ENCODE results near the gene TRAF3. TPM values are rescaled to one million over a fixed set of nuclear protein-coding genes. Genes with fewer than 3 reads are reported as not detected.
"Not testable (repeated sequence)": the region's sequence is repeated elsewhere in the genome, so short reads cannot be mapped to it uniquely, and the experiment has no call there.

TRAF3 gene
- total RNA-seq, 2 experiments from 2014 or later, result 66.4 to 83.7 TPM

- Mint-ChIP-seq H3K4me3 (no peak overlapping the region), H3K36me3 (ENCODE audit: low read depth) (peaks cover 67% of the 10 kb centered on the region), H3K27ac (peak overlapping the region; percentile 84)
These were observed 36.4 kb downstream of the TRAF3 start for GRCh38 chr14:102813691-102814090.

DNA sequence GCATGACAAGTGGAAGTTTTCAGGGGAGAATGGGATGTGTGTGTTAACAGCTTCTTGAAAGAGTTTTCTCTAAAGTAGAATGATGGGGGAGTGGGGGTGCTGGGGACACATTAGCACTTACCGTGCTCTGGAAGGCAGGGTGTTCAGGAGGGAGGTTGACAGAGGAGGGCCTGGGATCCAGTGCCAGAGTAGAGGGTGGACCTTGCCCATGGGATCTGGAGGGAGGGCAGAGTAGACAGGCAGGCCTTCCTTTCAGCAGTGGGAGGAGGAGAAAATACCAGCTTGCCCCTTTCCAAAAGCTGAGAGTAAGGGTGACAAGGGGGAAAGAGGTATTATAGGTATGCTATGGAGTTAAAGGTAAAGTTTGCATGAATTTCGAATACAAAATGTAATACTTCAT, 40.1 kb downstream of the TRAF3 start:
- ChIA-PET CTCF (interaction anchor here (1.7 to 6.0 kb wide), 2 partner anchors 9 to 33 kb away, joined by 8 to 40 read pairs; no protein-coding TSS in a partner anchor), POLR2A (interaction anchor here (0.6 to 1.0 kb wide), 2 partner anchors 10 to 14 kb away, joined by 3 to 6 read pairs; no protein-coding TSS in a partner anchor)
- no peaks in the 10 kb centered on the region for H3K9me3 Mint-ChIP-seq (ENCODE audit: low read depth)
- peak overlapping the region; percentile 85 for H3K27ac Mint-ChIP-seq
- no peak for DNase-seq
- H3K36me3 Mint-ChIP-seq (ENCODE audit: low read depth), result peaks cover 59% of the 10 kb centered on the region
- no peak for ATAC-seq
- intact Hi-C loops (cut with DNase I, micrococcal nuclease), result no loop called here
- H3K4me3 Mint-ChIP-seq, result no peak overlapping the region
- H3K4me1 Mint-ChIP-seq, result peaks cover 85% of the 10 kb centered on the region
- no peaks in the 10 kb centered on the region for H3K27me3 Mint-ChIP-seq

More at GRCh38 chr14:102813691-102814090, 36.4 kb downstream of the TRAF3 start:
- CTCF ChIA-PET, result interaction anchor here (0.8 kb wide), 1 partner anchor 43 kb away, joined by 3 read pairs; no protein-coding TSS in a partner anchor
- POLR2A ChIA-PET, result no interaction called here
- DNase-seq, result no peak
- H3K27me3 Mint-ChIP-seq, result no peaks in the 10 kb centered on the region
- ATAC-seq, result no peak
- no peaks in the 10 kb centered on the region for H3K9me3 Mint-ChIP-seq (ENCODE audit: low read depth)
- peaks cover 87% of the 10 kb centered on the region for H3K4me1 Mint-ChIP-seq
- intact Hi-C loops (cut with DNase I, micrococcal nuclease), result no loop called here

GRCh38 chr14:102817942-102818940, 41.0 kb downstream of the TRAF3 start:
- no peaks in the 10 kb centered on the region for H3K27me3 Mint-ChIP-seq
- ATAC-seq (no peak), DNase-seq (peak; percentile 50)
- H3K4me1 Mint-ChIP-seq, result peaks cover 88% of the 10 kb centered on the region
- no peaks in the 10 kb centered on the region for H3K9me3 Mint-ChIP-seq (ENCODE audit: low read depth)
- intact Hi-C loops (cut with DNase I, micrococcal nuclease), result loop anchor here in 1 of 2 experiments (2.0 kb wide), 1 partner anchor 65 kb away; no protein-coding TSS in a partner anchor
- POLR2A ChIA-PET, result interaction anchor here (0.6 to 2.5 kb wide), 8 partner anchors 11 to 994 kb away, joined by 3 to 14 read pairs (median 4); no protein-coding TSS in a partner anchor
- peak overlapping the region; percentile 85 for H3K27ac Mint-ChIP-seq
- CTCF ChIA-PET, result interaction anchor here (0.6 to 6.0 kb wide), 7 partner anchors 10 to 730 kb away, joined by 3 to 40 read pairs (median 4); no protein-coding TSS in a partner anchor
- H3K4me3 Mint-ChIP-seq, result no peak overlapping the region
- H3K36me3 Mint-ChIP-seq (ENCODE audit: low read depth), result peaks cover 57% of the 10 kb centered on the region

DNA sequence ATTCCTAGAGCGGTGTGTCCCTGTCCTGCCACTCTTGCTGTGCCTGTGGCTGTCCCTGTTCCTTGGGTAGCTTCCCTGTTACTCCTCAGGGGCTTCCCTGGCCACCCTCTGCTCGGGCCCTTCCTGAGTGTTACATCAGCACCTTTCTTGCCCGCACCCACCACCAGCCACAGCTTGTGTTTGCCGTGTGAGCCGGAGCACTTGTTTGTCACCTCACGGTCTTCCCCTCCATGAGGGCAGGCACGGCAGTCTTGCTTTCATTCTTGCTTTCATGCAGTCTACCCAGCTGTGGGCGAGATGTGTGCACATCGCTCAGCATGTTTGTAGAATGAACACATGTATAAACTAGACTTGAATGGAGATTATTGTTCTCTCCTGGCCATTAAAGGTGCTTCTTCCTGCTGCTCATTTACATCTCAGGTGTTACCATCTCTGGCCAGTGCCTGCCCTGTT, 42.0 kb downstream of the TRAF3 start:
- peak; percentile 91 for DNase-seq
- ChIA-PET CTCF (interaction anchor here (0.7 to 6.0 kb wide), 4 partner anchors 11 to 43 kb away, joined by 3 to 40 read pairs (median 4); no protein-coding TSS in a partner anchor), POLR2A (interaction anchor here (0.6 to 2.5 kb wide), 7 partner anchors 12 to 995 kb away, joined by 3 to 14 read pairs (median 4); no protein-coding TSS in a partner anchor)
- ATAC-seq, result peak; percentile 74
- no peaks in the 10 kb centered on the region for H3K27me3 Mint-ChIP-seq
- H3K4me3 Mint-ChIP-seq, result peak overlapping the region; percentile 61
- peaks cover 49% of the 10 kb centered on the region for H3K36me3 Mint-ChIP-seq (ENCODE audit: low read depth)
- intact Hi-C loops (cut with DNase I, micrococcal nuclease), result loop anchor here (1.0 to 2.0 kb wide), 3 partner anchors 34 to 515 kb away; partner anchors contain the start of gene EIF5 (in 1 of the 2)
- peaks cover 87% of the 10 kb centered on the region for H3K4me1 Mint-ChIP-seq
- H3K27ac Mint-ChIP-seq, result peak overlapping the region; percentile 94
- H3K9me3 Mint-ChIP-seq (ENCODE audit: low read depth), result no peaks in the 10 kb centered on the region

DNA sequence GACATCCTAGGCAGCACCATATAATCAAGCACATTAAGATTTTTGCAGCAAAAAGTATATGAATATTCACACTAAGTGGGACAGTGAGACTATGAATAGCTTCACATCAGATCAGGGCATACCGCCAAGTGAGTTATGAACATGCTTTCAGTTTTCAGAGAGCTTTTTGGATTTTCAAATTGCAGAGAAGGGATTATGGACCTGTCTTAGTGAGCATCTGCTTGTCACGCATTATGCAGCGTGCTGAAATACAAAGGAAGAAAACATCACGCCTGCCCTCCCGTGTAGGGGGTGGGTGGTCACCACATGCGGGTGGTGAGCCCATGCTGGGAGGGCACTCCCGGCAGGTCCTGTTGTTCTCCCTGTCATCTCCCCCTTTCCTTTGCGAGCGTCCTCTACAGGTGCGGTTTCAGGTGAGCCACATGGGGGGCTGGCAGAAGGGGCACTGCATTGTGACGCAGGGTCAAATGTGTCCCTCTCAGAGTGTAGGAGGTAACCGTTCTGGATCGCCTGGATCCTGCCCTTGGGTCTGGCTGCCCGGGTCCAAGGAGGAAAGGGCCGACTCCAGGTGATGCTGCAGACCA, 42.6 kb downstream of the TRAF3 start:
- CTCF ChIA-PET, result interaction anchor here (1.7 to 6.0 kb wide), 2 partner anchors 11 to 29 kb away, joined by 5 to 40 read pairs; no protein-coding TSS in a partner anchor
- ATAC-seq, result peak; percentile 20
- peaks cover 47% of the 10 kb centered on the region for H3K36me3 Mint-ChIP-seq (ENCODE audit: low read depth)
- H3K9me3 Mint-ChIP-seq (ENCODE audit: low read depth), result no peaks in the 10 kb centered on the region
- peaks cover 87% of the 10 kb centered on the region for H3K4me1 Mint-ChIP-seq
- DNase-seq, result peak; percentile 51
- peak overlapping the region; percentile 61 for H3K4me3 Mint-ChIP-seq
- H3K27ac Mint-ChIP-seq, result peak overlapping the region; percentile 94
- POLR2A ChIA-PET, result interaction anchor here (0.6 to 2.5 kb wide), 7 partner anchors 11 to 996 kb away, joined by 3 to 14 read pairs (median 4); no protein-coding TSS in a partner anchor
- intact Hi-C loops (cut with DNase I, micrococcal nuclease), result loop anchor here (1.0 to 5.0 kb wide), 5 partner anchors 35 to 998 kb away; partner anchors contain the start of gene EIF5 (in 1 of the 2)
- no peaks in the 10 kb centered on the region for H3K27me3 Mint-ChIP-seq

- intact Hi-C loops (cut with DNase I, micrococcal nuclease), result loop anchor here in 1 of 2 experiments (5.0 kb wide), 2 partner anchors 944 to 999 kb away; no protein-coding TSS in a partner anchor
- Mint-ChIP-seq H3K36me3 (ENCODE audit: low read depth) (peaks cover 51% of the 10 kb centered on the region), H3K27ac (peak overlapping the region; percentile 90), H3K27me3 (no peaks in the 10 kb centered on the region), H3K4me3 (peak overlapping the region; percentile 45), H3K4me1 (peaks cover 89% of the 10 kb centered on the region), H3K9me3 (ENCODE audit: low read depth) (no peaks in the 10 kb centered on the region)
- ChIA-PET CTCF (interaction anchor here (0.6 to 6.0 kb wide), 5 partner anchors 13 to 47 kb away, joined by 3 to 40 read pairs (median 3); no protein-coding TSS in a partner anchor), POLR2A (interaction anchor here (0.6 to 1.5 kb wide), 3 partner anchors 12 to 118 kb away, joined by 4 to 21 read pairs (median 5); no protein-coding TSS in a partner anchor)
- DNase-seq (no peak), ATAC-seq (no peak)
These were observed 44.0 kb downstream of the TRAF3 start for GRCh38 chr14:102821252-102821651.

DNA sequence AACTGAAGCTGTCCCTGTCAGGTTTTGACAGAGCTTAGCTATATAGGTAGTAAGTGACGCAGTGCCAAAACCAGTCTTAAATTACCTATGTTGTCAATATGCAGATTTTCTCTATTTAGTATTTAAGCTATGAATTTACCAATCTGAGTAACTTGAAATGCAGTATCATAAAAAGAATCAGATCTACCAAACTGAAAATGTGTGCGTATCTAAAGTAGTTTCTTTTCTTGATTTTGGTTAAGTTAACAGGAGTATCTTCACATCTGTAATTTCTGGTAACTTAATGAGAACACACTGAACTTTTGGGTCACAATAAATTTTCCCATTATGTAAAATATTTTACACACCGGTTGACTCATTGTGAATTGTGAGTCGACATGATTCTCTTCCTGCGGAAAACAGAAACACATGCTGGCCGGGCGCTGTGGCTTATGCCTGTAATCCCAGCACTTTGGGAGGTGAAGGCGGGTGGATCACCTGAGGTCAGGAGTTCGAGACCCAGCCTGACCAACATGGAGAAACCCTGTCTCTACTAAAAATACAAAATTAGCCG, 45.1 kb downstream of the TRAF3 start:
- Mint-ChIP-seq H3K9me3 (ENCODE audit: low read depth) (no peaks in the 10 kb centered on the region), H3K36me3 (ENCODE audit: low read depth) (peaks cover 47% of the 10 kb centered on the region), H3K27ac (peak overlapping the region; percentile 80), H3K4me1 (peaks cover 89% of the 10 kb centered on the region), H3K4me3 (peak overlapping the region; percentile 10), H3K27me3 (no peaks in the 10 kb centered on the region)
- ChIA-PET POLR2A (interaction anchor here (0.6 to 1.5 kb wide), 5 partner anchors 16 to 1013 kb away, joined by 4 to 21 read pairs (median 6); no protein-coding TSS in a partner anchor), CTCF (interaction anchor here (0.8 to 6.0 kb wide), 7 partner anchors 14 to 128 kb away, joined by 3 to 40 read pairs (median 3); no protein-coding TSS in a partner anchor)
- intact Hi-C loops (cut with DNase I, micrococcal nuclease), result loop anchor here (1.0 to 5.0 kb wide), 10 partner anchors 15 to 1000 kb away; partner anchors contain the start of genes CINP (in 1 of the 2), TECPR2 (in 1 of the 2) and TRAF3 (in 1 of the 2)
- ATAC-seq (peak; percentile 65), DNase-seq (peak; percentile 86)

DNA sequence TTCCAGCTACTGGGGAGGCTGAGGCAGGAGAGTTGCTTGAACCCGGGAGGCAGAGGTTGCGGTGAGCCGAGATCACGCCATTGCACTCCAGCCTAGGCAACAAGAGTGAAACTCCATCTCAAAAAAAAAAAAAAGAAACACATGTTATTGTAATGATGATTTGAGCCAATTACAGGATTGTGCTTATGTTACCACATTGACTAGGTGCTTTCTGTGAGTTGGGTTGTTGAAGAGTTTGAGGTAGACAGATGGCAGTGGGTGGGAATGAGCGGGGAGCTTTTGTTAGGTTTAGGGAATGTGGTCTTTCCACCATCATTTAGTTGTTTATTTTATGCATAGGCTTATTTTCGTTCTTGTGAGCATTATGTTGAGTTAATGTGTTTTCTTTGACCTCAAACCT, 45.6 kb downstream of the TRAF3 start:
- H3K36me3 Mint-ChIP-seq (ENCODE audit: low read depth), result peaks cover 50% of the 10 kb centered on the region
- ATAC-seq; H3K27me3 Mint-ChIP-seq; DNase-seq; H3K9me3 Mint-ChIP-seq (ENCODE audit: low read depth): not testable (repeated sequence)
- CTCF ChIA-PET, result interaction anchor here (1.0 to 1.5 kb wide), 2 partner anchors 38 to 40 kb away, joined by 3 to 6 read pairs; no protein-coding TSS in a partner anchor
- POLR2A ChIA-PET, result interaction anchor here (1.0 to 1.5 kb wide), 3 partner anchors 16 to 44 kb away, joined by 4 to 21 read pairs (median 10); no protein-coding TSS in a partner anchor
- H3K27ac Mint-ChIP-seq, result peak overlapping the region; percentile 80
- H3K4me3 Mint-ChIP-seq, result peak overlapping the region; percentile 10
- intact Hi-C loops (cut with DNase I, micrococcal nuclease), result loop anchor here (1.0 to 5.0 kb wide), 10 partner anchors 16 to 1001 kb away; partner anchors contain the start of genes CINP (in 1 of the 2), TECPR2 (in 1 of the 2) and TRAF3 (in 1 of the 2)
- peaks cover 89% of the 10 kb centered on the region for H3K4me1 Mint-ChIP-seq

- DNase-seq, result no peak
- intact Hi-C loops (cut with DNase I, micrococcal nuclease), result loop anchor here in 1 of 2 experiments (5.0 kb wide), 2 partner anchors 946 to 1001 kb away; no protein-coding TSS in a partner anchor
- no peak for ATAC-seq
- Mint-ChIP-seq H3K27me3 (no peaks in the 10 kb centered on the region), H3K36me3 (ENCODE audit: low read depth) (peaks cover 46% of the 10 kb centered on the region), H3K9me3 (ENCODE audit: low read depth) (no peaks in the 10 kb centered on the region), H3K4me3 (no peak overlapping the region), H3K27ac (peak overlapping the region; percentile 75), H3K4me1 (peaks cover 89% of the 10 kb centered on the region)
- CTCF ChIA-PET, result interaction anchor here (1.5 kb wide), 1 partner anchor 41 kb away, joined by 6 read pairs; no protein-coding TSS in a partner anchor
- POLR2A ChIA-PET, result no interaction called here
These were observed 46.3 kb downstream of the TRAF3 start for GRCh38 chr14:102823546-102823945.

DNA sequence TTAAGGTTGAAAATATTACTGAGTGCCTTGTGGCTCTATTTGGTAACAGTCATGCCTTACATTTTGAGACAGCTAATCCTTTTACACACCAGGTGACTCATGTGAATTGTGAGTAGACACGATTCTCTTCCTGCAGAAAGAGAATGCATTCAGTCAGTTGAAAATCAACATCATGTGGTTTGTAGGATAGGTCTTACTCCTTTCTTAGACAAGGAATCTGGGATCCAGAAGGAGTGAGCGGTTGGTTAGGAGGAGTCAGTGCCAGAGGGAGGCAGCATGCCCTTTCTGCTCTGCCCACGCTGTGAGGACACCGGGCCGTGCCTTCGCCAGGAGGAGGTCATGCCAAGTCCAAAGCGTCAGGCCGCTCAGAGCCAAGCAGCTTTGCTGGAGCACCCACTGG, 47.6 kb downstream of the TRAF3 start:
- CTCF ChIA-PET, result no interaction called here
- Mint-ChIP-seq H3K4me3 (no peak overlapping the region), H3K9me3 (ENCODE audit: low read depth) (no peaks in the 10 kb centered on the region), H3K36me3 (ENCODE audit: low read depth) (peaks cover 46% of the 10 kb centered on the region), H3K27me3 (no peaks in the 10 kb centered on the region), H3K4me1 (peaks cover 90% of the 10 kb centered on the region), H3K27ac (peak overlapping the region; percentile 75)
- intact Hi-C loops (cut with DNase I, micrococcal nuclease), result loop anchor here in 1 of 2 experiments (5.0 kb wide), 2 partner anchors 948 to 1003 kb away; no protein-coding TSS in a partner anchor
- POLR2A ChIA-PET, result interaction anchor here (1.1 kb wide), 1 partner anchor 37 kb away, joined by 5 read pairs; no protein-coding TSS in a partner anchor
- no peak for DNase-seq
- ATAC-seq, result peak; percentile 20
